Panc1 (cell line): ENCODE measurements around the gene ANXA7. TPM values are rescaled to one million over a fixed set of nuclear protein-coding genes. Genes with fewer than 3 reads are reported as not detected.

Experiments used
- ATAC-seq: fragments of 200-7000 bp; cut with Tn5 transposase; 2 replicates; pipeline ENCODE4 v1.9.1; 2020; ENCODE audit warnings: mild to moderate bottlenecking, moderate library complexity
- BruUV-seq: library from RNA; stranded (reverse); fragments of 400-500 nt; replicated peaks from 2 replicates; lab custom pipeline; 2021; lab: Mats Ljungman, UMichigan
- CTCF ChIA-PET: fragments of 300-600 bp; sonication (Branson Sonifier 250); formaldehyde crosslinking; loops from one replicate; lab custom pipeline; 2022; ENCODE audit warnings: antibody characterized with exemption; lab: Charles Lee
- POLR2A ChIA-PET: fragments of 300-600 bp; sonication (Branson Sonifier 250); formaldehyde crosslinking; loops from one replicate; lab custom pipeline; 2022; ENCODE audit warnings: antibody characterized with exemption; lab: Charles Lee
- DNase-seq: peaks from one replicate; pipeline ENCODE4 v3.0.0-alpha.2; 2010; ENCODE audit warnings: low read depth, low spot score
- H3K27ac ChIP-seq: 2 replicates; pipeline ENCODE4 v1.5.1; 2011; ENCODE audit warnings: mild to moderate bottlenecking, low read length, inconsistent platforms
- H3K27me3 ChIP-seq: fragments of 200-500 bp; sonication (Bioruptor generic); 2 replicates; pipeline ENCODE4 v1.6.0; 2014; ENCODE audit warnings: low read length, inconsistent platforms; ENCODE audit not compliant: control insufficient read depth, insufficient read depth
- H3K36me3 ChIP-seq: fragments of 200-500 bp; sonication (Bioruptor generic); 2 replicates; pipeline ENCODE4 v1.5.1; 2014; ENCODE audit warnings: inconsistent platforms, mild to moderate bottlenecking, low read length, moderate library complexity; ENCODE audit not compliant: control insufficient read depth, insufficient read depth
- H3K4me1 ChIP-seq: 2 replicates; pipeline ENCODE4 v1.5.1; 2011; ENCODE audit warnings: inconsistent platforms, mild to moderate bottlenecking, low read length, moderate library complexity; ENCODE audit not compliant: control insufficient read depth, insufficient read depth
- H3K4me3 ChIP-seq, 2 experiments: 2 replicates each; pipeline ENCODE4 v1.5.1; 2011 to 2012; ENCODE audit warnings: low read depth in 2 of 2, low read length in 2 of 2, mild to moderate bottlenecking in 2 of 2, inconsistent platforms in 1 of 2, moderate library complexity in 1 of 2
- H3K9me3 ChIP-seq: fragments of 200-500 bp; sonication (Bioruptor generic); 2 replicates; pipeline ENCODE4 v1.5.1; 2014; ENCODE audit warnings: low read depth, mild to moderate bottlenecking, inconsistent platforms, low read length, moderate library complexity; ENCODE audit not compliant: control insufficient read depth, insufficient read depth
- CTCF ChIP-seq: fragments of 450-650 bp; IDR thresholded peaks from 2 replicates; pipeline ENCODE4 v1.5.1; 2017; ENCODE audit warnings: mild to moderate bottlenecking
- POLR2AphosphoS5 ChIP-seq: IDR thresholded peaks from 2 replicates; pipeline ENCODE4 v1.6.1; 2012; ENCODE audit warnings: mild to moderate bottlenecking, low read depth, low read length, moderate library complexity
- REST ChIP-seq, 2 experiments: IDR thresholded peaks; 2 replicates each; pipeline ENCODE4 v1.6.1; 2011 to 2012; ENCODE audit warnings: low read depth in 2 of 2, control low read depth in 1 of 2, low read length in 1 of 2, mild to moderate bottlenecking in 1 of 2, moderate library complexity in 1 of 2; ENCODE audit not compliant: insufficient read depth in 1 of 2
- SIN3A ChIP-seq: IDR thresholded peaks from 2 replicates; pipeline ENCODE4 v1.6.1; 2012; ENCODE audit warnings: low read depth, mild to moderate bottlenecking, low read length, moderate library complexity, borderline replicate concordance; ENCODE audit not compliant: insufficient read depth
- TCF7L2 ChIP-seq: IDR thresholded peaks from 2 replicates; pipeline ENCODE4 v1.6.1; 2011; ENCODE audit warnings: mild to moderate bottlenecking, low read depth, low read length, inconsistent platforms
- in situ Hi-C: cut with HindIII; loops from 2 replicates; pipeline ENCODE4 v1.10.0; 2016; ENCODE audit warnings: low sequenced_read_pairs, low pct_unique_long_range_greater_than_20kb
- intact Hi-C: fragments of 100-400 bp; cut with micrococcal nuclease; formaldehyde crosslinking; loops from one replicate; pipeline ENCODE4 v1.10.0; 2022; ENCODE audit not compliant: unreplicated experiment
- total RNA-seq: library from RNA; stranded (reverse); gene quantifications from one replicate; pipeline ENCODE4 v1.2.1, GENCODE V29; 2021; ENCODE audit not compliant: unreplicated experiment

Gene ANXA7
- total RNA-seq, 1 experiment from 2014 or later, result 165 TPM

GRCh38 chr10:73410897-73411296 lies 3.0 kb downstream of the ANXA7 start:
- BruUV-seq, result no TSS peak
- intact Hi-C loops, result no loop called here
- ATAC-seq (no peak), DNase-seq (no peak)
- no peaks in the 10 kb centered on the region for H3K27me3 ChIP-seq
- H3K9me3 ChIP-seq, result no peaks in the 10 kb centered on the region
- ChIA-PET POLR2A (interaction anchor here (0.6 kb wide), 2 partner anchors 33 to 216 kb away, joined by 5 to 15 read pairs; no protein-coding TSS in a partner anchor), CTCF (no interaction called here)
- H3K4me3 ChIP-seq, result no peak overlapping the region
- no peaks in the 10 kb centered on the region for H3K36me3 ChIP-seq
- H3K27ac ChIP-seq, result no peak overlapping the region
- in situ Hi-C loops, result no loop called here
- H3K4me1 ChIP-seq, result peaks cover 6% of the 10 kb centered on the region; the same call in 1 of the 2 replicates
- TF ChIP-seq POLR2AphosphoS5 (no peak), CTCF (no peak), REST (IDR thresholded peaks at IDR 0.05; ENCODE audit: insufficient read depth in 1 of 2, low read depth in 2 of 2, low read length in 1 of 2) (no peak), SIN3A (no peak), TCF7L2 (no peak)

- in situ Hi-C loops, result no loop called here
- H3K36me3 ChIP-seq, result no peaks in the 10 kb centered on the region
- no TSS peak for BruUV-seq
- H3K27me3 ChIP-seq, result no peaks in the 10 kb centered on the region
- ATAC-seq, result no peak
- H3K4me1 ChIP-seq, result 0 out of 2 replicates have a peak, but pooled peaks cover 3% of the 10 kb centered on the region
- no peaks in the 10 kb centered on the region for H3K9me3 ChIP-seq
- no peak for DNase-seq
- H3K27ac ChIP-seq, result no peak overlapping the region
- ChIA-PET CTCF (no interaction called here), POLR2A (no interaction called here)
- intact Hi-C loops, result no loop called here
- H3K4me3 ChIP-seq, result no peak overlapping the region
- no peak for TF ChIP-seq REST (IDR thresholded peaks at IDR 0.05; ENCODE audit: insufficient read depth in 1 of 2, low read depth in 2 of 2, low read length in 1 of 2)
- TF ChIP-seq TCF7L2, result no peak
- no peak for TF ChIP-seq SIN3A
- no peak for TF ChIP-seq CTCF
- TF ChIP-seq POLR2AphosphoS5, result no peak
Measured at GRCh38 chr10:73408978-73409521, 4.8 kb downstream of the ANXA7 start.
